Nephron progenitor cell (in vitro differentiated cells): ENCODE data around the gene CCDC180.
A peak's percentile ranks its signal among the peaks of the same experiment; 100 is the strongest.

Experiments
- DNase-seq: peaks from one replicate; pipeline ENCODE4 v3.0.0; 2021
- H3K27ac Mint-ChIP-seq: 2 replicates; pipeline ENCODE4 v1.8.0; 2021; ENCODE audit warnings: mild to moderate bottlenecking, moderate library complexity, mixed read lengths
- H3K27me3 Mint-ChIP-seq: 2 replicates; pipeline ENCODE4 v1.8.0; 2021; ENCODE audit warnings: mild to moderate bottlenecking, low read depth, mixed read lengths; ENCODE audit not compliant: poor library complexity
- H3K36me3 Mint-ChIP-seq: 2 replicates; pipeline ENCODE4 v1.8.0; 2021; ENCODE audit warnings: low read depth, mixed read lengths
- H3K4me1 Mint-ChIP-seq: 2 replicates; pipeline ENCODE4 v1.8.0; 2021; ENCODE audit warnings: mixed read lengths
- H3K4me3 Mint-ChIP-seq: 2 replicates; pipeline ENCODE4 v1.8.0; 2021; ENCODE audit warnings: mild to moderate bottlenecking, moderate library complexity, mixed read lengths
- H3K9me3 Mint-ChIP-seq: 2 replicates; pipeline ENCODE4 v1.8.0; 2021; ENCODE audit warnings: mild to moderate bottlenecking, moderate library complexity, mixed read lengths
- TF ChIP-seq, protein P1 (sequence below): fragments of 200-600 bp; sonication (generic); IDR thresholded peaks from 2 replicates; pipeline ENCODE4 v1.5.0; 2021; ENCODE audit warnings: antibody characterized with exemption

Gene CCDC180

DNA sequence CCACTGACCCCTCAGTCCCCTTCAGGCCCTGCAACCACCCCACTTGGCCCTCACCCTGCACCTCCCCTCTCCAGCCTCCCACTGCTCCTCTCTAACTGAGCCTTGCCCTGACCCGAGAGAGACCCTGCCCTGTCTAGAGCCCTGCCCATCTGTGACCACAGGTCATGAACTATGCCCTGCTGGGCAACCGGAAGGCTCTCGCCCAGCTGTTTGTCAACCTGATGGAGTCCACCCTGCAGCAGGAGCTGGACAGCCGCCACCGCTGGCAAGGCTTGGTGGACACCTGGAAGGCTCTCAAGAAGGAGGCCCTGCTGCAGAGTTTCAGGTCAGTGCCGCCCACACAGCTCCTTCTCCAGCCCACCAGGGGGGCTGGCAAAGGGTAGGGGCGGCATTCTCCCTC is 9.4 kb downstream of the CCDC180 start:
- Mint-ChIP-seq H3K36me3 (peaks cover 34% of the 10 kb centered on the region), H3K9me3 (no peaks in the 10 kb centered on the region), H3K4me3 (no peak overlapping the region), H3K27ac (no peak overlapping the region), H3K4me1 (peaks cover 4% of the 10 kb centered on the region), H3K27me3 (peaks cover 3% of the 10 kb centered on the region)
- TF ChIP-seq, protein P1, sequence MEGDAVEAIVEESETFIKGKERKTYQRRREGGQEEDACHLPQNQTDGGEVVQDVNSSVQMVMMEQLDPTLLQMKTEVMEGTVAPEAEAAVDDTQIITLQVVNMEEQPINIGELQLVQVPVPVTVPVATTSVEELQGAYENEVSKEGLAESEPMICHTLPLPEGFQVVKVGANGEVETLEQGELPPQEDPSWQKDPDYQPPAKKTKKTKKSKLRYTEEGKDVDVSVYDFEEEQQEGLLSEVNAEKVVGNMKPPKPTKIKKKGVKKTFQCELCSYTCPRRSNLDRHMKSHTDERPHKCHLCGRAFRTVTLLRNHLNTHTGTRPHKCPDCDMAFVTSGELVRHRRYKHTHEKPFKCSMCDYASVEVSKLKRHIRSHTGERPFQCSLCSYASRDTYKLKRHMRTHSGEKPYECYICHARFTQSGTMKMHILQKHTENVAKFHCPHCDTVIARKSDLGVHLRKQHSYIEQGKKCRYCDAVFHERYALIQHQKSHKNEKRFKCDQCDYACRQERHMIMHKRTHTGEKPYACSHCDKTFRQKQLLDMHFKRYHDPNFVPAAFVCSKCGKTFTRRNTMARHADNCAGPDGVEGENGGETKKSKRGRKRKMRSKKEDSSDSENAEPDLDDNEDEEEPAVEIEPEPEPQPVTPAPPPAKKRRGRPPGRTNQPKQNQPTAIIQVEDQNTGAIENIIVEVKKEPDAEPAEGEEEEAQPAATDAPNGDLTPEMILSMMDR, result no peak
- DNase-seq, result no peak

GRCh38 chr9:97318433-97318832 is 11.0 kb downstream of the CCDC180 start:
- TF ChIP-seq, protein P1, result no peak
- H3K36me3 Mint-ChIP-seq, result peaks cover 29% of the 10 kb centered on the region
- no peak overlapping the region for H3K4me3 Mint-ChIP-seq
- peak overlapping the region; percentile 63 for H3K27ac Mint-ChIP-seq
- peaks cover 3% of the 10 kb centered on the region for H3K27me3 Mint-ChIP-seq
- no peaks in the 10 kb centered on the region for H3K9me3 Mint-ChIP-seq
- DNase-seq, result no peak
- H3K4me1 Mint-ChIP-seq, result peaks cover 4% of the 10 kb centered on the region

DNA sequence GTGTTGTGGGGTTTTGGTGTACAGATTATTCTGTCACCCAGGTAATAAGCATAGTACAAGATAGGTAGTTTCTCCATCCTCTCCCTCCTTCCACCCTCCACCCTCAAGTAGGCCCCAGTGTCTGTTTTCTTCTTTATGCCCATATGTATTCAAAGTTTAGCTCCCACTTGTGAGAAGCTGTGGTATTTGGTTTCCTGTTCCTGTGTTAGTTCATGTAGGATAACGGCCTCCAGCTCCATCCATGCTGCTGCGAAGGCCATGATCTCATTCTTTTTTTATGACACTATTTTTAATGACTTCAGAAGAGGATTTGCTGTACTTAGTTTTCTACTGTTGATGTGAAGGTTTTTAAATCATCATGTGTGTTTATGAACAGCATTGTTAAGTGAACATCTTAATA is 11.9 kb downstream of the CCDC180 start:
- H3K9me3 Mint-ChIP-seq, result no peaks in the 10 kb centered on the region
- H3K36me3 Mint-ChIP-seq, result peaks cover 23% of the 10 kb centered on the region
- H3K4me1 Mint-ChIP-seq, result peaks cover 4% of the 10 kb centered on the region
- TF ChIP-seq, protein P1, result no peak
- no peak for DNase-seq
- H3K27ac Mint-ChIP-seq, result no peak overlapping the region
- H3K4me3 Mint-ChIP-seq, result no peak overlapping the region
- peaks cover 3% of the 10 kb centered on the region for H3K27me3 Mint-ChIP-seq

- H3K27ac Mint-ChIP-seq, result peak overlapping the region; percentile 16
- TF ChIP-seq, protein P1, result no peak
- peaks cover 3% of the 10 kb centered on the region for H3K27me3 Mint-ChIP-seq
- H3K36me3 Mint-ChIP-seq, result peaks cover 22% of the 10 kb centered on the region
- H3K9me3 Mint-ChIP-seq, result no peaks in the 10 kb centered on the region
- no peak for DNase-seq
- H3K4me1 Mint-ChIP-seq, result peaks cover 4% of the 10 kb centered on the region
- H3K4me3 Mint-ChIP-seq, result no peak overlapping the region
Measured at GRCh38 chr9:97320080-97320642, 12.7 kb downstream of the CCDC180 start.

GRCh38 chr9:97321251-97321650 is 13.8 kb downstream of the CCDC180 start:
- Mint-ChIP-seq H3K27ac (no peak overlapping the region), H3K27me3 (no peaks in the 10 kb centered on the region), H3K36me3 (peaks cover 26% of the 10 kb centered on the region), H3K9me3 (no peaks in the 10 kb centered on the region), H3K4me3 (no peak overlapping the region), H3K4me1 (peaks cover 4% of the 10 kb centered on the region)
- TF ChIP-seq, protein P1, result no peak
- DNase-seq, result no peak

DNA sequence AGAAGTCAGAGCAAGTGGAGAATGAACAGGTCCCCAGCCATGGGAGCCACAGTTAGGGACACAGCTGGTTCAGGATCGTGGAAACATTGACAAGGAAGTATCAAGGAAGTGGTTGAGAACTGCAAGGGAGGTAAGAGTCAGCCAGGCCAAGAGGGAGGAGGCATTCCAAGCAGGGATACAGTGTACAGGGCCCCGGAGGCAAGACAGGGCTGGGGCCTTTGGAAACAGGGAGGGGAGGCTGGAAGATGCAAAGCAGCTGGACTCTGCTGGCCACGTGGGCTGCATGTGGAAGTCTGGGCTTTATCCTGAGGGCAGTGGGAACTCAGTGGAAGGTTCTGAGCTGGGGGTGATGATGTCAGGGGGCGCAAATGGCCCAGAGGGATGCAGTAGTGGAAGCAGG is 14.2 kb downstream of the CCDC180 start:
- DNase-seq, result no peak
- Mint-ChIP-seq H3K36me3 (peaks cover 29% of the 10 kb centered on the region), H3K4me1 (peaks cover 4% of the 10 kb centered on the region), H3K27ac (no peak overlapping the region), H3K9me3 (no peaks in the 10 kb centered on the region), H3K27me3 (no peaks in the 10 kb centered on the region), H3K4me3 (no peak overlapping the region)
- TF ChIP-seq, protein P1, result no peak
